Smooth muscle cell (in vitro differentiated cells): ENCODE measurements around the gene B3GNT4. TPM values are rescaled to one million over a fixed set of nuclear protein-coding genes. Genes with fewer than 3 reads are reported as not detected.

Experiments used
- DNase-seq: peaks from one replicate; lab custom pipeline; 2025; ENCODE audit not compliant: unreplicated experiment; lab: John Stamatoyannopoulos, UW
- H2AFZ ChIP-seq: fragments of 200-600 bp; sonication (generic); 2 replicates; pipeline ENCODE4 v1.6.0; 2016; ENCODE audit warnings: antibody characterized with exemption, low read depth, mild to moderate bottlenecking
- H3F3A ChIP-seq: fragments of 200-600 bp; sonication (generic); 2 replicates; pipeline ENCODE4 v1.6.0; 2017; ENCODE audit warnings: antibody characterized with exemption, low read depth
- H3K27ac ChIP-seq: fragments of 200-600 bp; sonication (generic); 2 replicates; pipeline ENCODE4 v1.5.1; 2016; ENCODE audit warnings: low read depth, mild to moderate bottlenecking
- H3K27me3 ChIP-seq: fragments of 200-600 bp; sonication (generic); 2 replicates; pipeline ENCODE4 v1.6.1; 2016; ENCODE audit warnings: low read depth, mild to moderate bottlenecking
- H3K36me3 ChIP-seq: fragments of 200-600 bp; sonication (generic); 2 replicates; pipeline ENCODE4 v1.5.1; 2016; ENCODE audit warnings: low read depth
- H3K4me1 ChIP-seq: fragments of 200-600 bp; sonication (generic); 2 replicates; pipeline ENCODE4 v1.5.1; 2016; ENCODE audit warnings: low read depth
- H3K4me2 ChIP-seq: fragments of 200-600 bp; sonication (generic); 2 replicates; pipeline ENCODE4 v1.6.0; 2016; ENCODE audit warnings: mild to moderate bottlenecking
- H3K4me3 ChIP-seq: fragments of 200-600 bp; sonication (generic); 2 replicates; pipeline ENCODE4 v1.5.1; 2016; ENCODE audit warnings: mild to moderate bottlenecking
- H3K79me2 ChIP-seq: fragments of 200-600 bp; sonication (generic); 2 replicates; pipeline ENCODE4 v1.6.0; 2016; ENCODE audit warnings: low read depth, mild to moderate bottlenecking
- H3K9ac ChIP-seq: fragments of 200-600 bp; sonication (generic); 2 replicates; pipeline ENCODE4 v1.6.0; 2016; ENCODE audit warnings: low read depth
- H3K9me3 ChIP-seq: fragments of 200-600 bp; sonication (generic); replicated peaks from 2 replicates; pipeline ENCODE4 v1.5.1; 2016; ENCODE audit warnings: low read depth
- H4K20me1 ChIP-seq: fragments of 200-600 bp; sonication (generic); 2 replicates; pipeline ENCODE4 v1.6.0; 2016; ENCODE audit warnings: low read depth
- CTCF ChIP-seq: fragments of 200-600 bp; sonication (generic); IDR thresholded peaks from 2 replicates; pipeline ENCODE4 v1.5.1; 2017; ENCODE audit warnings: borderline replicate concordance, mild to moderate bottlenecking, antibody characterized with exemption; ENCODE audit not compliant: insufficient read depth, poor library complexity, severe bottlenecking
- WGBS: methylation state at CpG from one replicate; pipeline ENCODE4 v1.1.7; 2016; ENCODE audit warnings: low lambda C conversion rate; 5-methylcytosine and 5-hydroxymethylcytosine counted together
- polyA plus RNA-seq: library from polyadenylated mRNA; unstranded; fragments of >200 nt; fragmentation: Nextera tagmentation; extraction: Ambion mirVana; gene quantifications from 2 replicates; pipeline ENCODE4 v1.2.1, GENCODE V29; 2016
- total RNA-seq: library from RNA; depleted of rRNA; stranded (reverse); fragments of >200 nt; gene quantifications from 2 replicates; pipeline ENCODE4 v1.2.3, GENCODE V29; 2014

Gene B3GNT4
- total and polyA plus RNA-seq, 2 experiments from 2014 or later = 0.93 TPM; not detected in 1

GRCh38 chr12:122228092-122228491 lies 24.6 kb downstream of the B3GNT4 start:
- Histone ChIP-seq H3K36me3 (peaks cover 6% of the 10 kb centered on the region), H3K4me2 (no peak overlapping the region), H3K27ac (no peak overlapping the region), H3K9me3 (no peaks in the 10 kb centered on the region), H3K79me2 (peaks cover 23% of the 10 kb centered on the region), H3K27me3 (no peaks in the 10 kb centered on the region), H3K9ac (no peak overlapping the region), H2AFZ (no peak overlapping the region), H3F3A (peaks cover 7% of the 10 kb centered on the region), H4K20me1 (peaks cover 26% of the 10 kb centered on the region), H3K4me3 (no peak overlapping the region), H3K4me1 (peaks cover 11% of the 10 kb centered on the region)
- no peak for TF ChIP-seq CTCF
- 98% methylated on average over 5 of the region's 5 CpGs for WGBS
- DNase-seq = no peak

DNA sequence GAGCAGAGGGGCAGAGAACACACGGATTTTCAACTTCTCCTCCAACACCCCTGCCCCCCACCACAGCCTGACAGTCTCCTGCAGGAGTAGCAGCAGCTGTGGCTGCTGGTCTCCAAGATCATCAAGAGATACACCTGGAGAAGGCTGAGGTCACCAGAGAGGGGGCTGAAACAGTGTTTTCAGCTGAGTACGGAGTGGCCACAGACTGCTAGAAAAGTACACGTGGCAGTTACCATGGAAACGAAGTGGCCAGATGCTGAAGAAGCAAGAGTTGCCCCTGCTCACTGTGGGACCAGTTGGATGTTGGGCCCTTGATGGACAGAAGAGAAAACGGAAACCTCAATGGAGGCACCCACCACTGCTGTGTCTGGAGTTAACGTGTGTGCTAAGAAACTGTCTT lies 27.3 kb downstream of the B3GNT4 start:
- 89% methylated on average over 6 of the region's 6 CpGs for WGBS
- TF ChIP-seq CTCF = no peak

GRCh38 chr12:122232691-122233090 lies 29.2 kb downstream of the B3GNT4 start:
- H3K9me3 ChIP-seq = no peaks in the 10 kb centered on the region
- no peaks in the 10 kb centered on the region for H3F3A ChIP-seq
- H3K4me2 ChIP-seq = no peak overlapping the region
- no peaks in the 10 kb centered on the region for H3K27me3 ChIP-seq
- 97% methylated on average over 10 of the region's 10 CpGs for WGBS
- H3K4me3 ChIP-seq = no peak overlapping the region
- no peaks in the 10 kb centered on the region for H4K20me1 ChIP-seq
- no peaks in the 10 kb centered on the region for H3K4me1 ChIP-seq
- no peak overlapping the region for H2AFZ ChIP-seq
- peaks cover 6% of the 10 kb centered on the region for H3K36me3 ChIP-seq
- H3K79me2 ChIP-seq = no peaks in the 10 kb centered on the region
- no peak for TF ChIP-seq CTCF
- H3K27ac ChIP-seq = no peak overlapping the region
- no peak for DNase-seq
- no peak overlapping the region for H3K9ac ChIP-seq

More for the DNA sequence above, 27.3 kb downstream of the B3GNT4 start:
- Histone ChIP-seq H4K20me1 (peaks cover 9% of the 10 kb centered on the region), H3F3A (peaks cover 7% of the 10 kb centered on the region), H2AFZ (no peak overlapping the region), H3K9me3 (no peaks in the 10 kb centered on the region), H3K79me2 (no peaks in the 10 kb centered on the region), H3K4me1 (peaks cover 5% of the 10 kb centered on the region), H3K27ac (no peak overlapping the region), H3K9ac (no peak overlapping the region), H3K4me2 (no peak overlapping the region), H3K36me3 (peaks cover 6% of the 10 kb centered on the region), H3K27me3 (no peaks in the 10 kb centered on the region), H3K4me3 (no peak overlapping the region)
- DNase-seq = no peak

GRCh38 chr12:122235741-122236140 lies 32.2 kb downstream of the B3GNT4 start:
- no peaks in the 10 kb centered on the region for H3K4me1 ChIP-seq
- no peaks in the 10 kb centered on the region for H3K9me3 ChIP-seq
- no peaks in the 10 kb centered on the region for H4K20me1 ChIP-seq
- no peak overlapping the region for H3K4me2 ChIP-seq
- no peaks in the 10 kb centered on the region for H3K79me2 ChIP-seq
- H3K9ac ChIP-seq = no peak overlapping the region
- no peak for TF ChIP-seq CTCF
- no peak overlapping the region for H3K27ac ChIP-seq
- WGBS = 95% methylated on average over 7 of the region's 7 CpGs
- no peaks in the 10 kb centered on the region for H3F3A ChIP-seq
- H3K36me3 ChIP-seq = peaks cover 6% of the 10 kb centered on the region
- H3K27me3 ChIP-seq = no peaks in the 10 kb centered on the region
- no peak overlapping the region for H3K4me3 ChIP-seq
- DNase-seq = no peak
- no peak overlapping the region for H2AFZ ChIP-seq
